ENCODE measurements around the gene PARP8.
A peak's percentile ranks its signal among the peaks of the same experiment; 100 is the strongest.
"Not testable (repeated sequence)": the region's sequence is repeated elsewhere in the genome, so short reads cannot be mapped to it uniquely, and the experiment has no call there.

The PARP8 gene

GRCh38 chr5:50667023-50667652, 701 bp downstream of the PARP8 start:
- TF ChIP-seq, protein P1, sequence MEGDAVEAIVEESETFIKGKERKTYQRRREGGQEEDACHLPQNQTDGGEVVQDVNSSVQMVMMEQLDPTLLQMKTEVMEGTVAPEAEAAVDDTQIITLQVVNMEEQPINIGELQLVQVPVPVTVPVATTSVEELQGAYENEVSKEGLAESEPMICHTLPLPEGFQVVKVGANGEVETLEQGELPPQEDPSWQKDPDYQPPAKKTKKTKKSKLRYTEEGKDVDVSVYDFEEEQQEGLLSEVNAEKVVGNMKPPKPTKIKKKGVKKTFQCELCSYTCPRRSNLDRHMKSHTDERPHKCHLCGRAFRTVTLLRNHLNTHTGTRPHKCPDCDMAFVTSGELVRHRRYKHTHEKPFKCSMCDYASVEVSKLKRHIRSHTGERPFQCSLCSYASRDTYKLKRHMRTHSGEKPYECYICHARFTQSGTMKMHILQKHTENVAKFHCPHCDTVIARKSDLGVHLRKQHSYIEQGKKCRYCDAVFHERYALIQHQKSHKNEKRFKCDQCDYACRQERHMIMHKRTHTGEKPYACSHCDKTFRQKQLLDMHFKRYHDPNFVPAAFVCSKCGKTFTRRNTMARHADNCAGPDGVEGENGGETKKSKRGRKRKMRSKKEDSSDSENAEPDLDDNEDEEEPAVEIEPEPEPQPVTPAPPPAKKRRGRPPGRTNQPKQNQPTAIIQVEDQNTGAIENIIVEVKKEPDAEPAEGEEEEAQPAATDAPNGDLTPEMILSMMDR (IDR thresholded peaks at IDR 0.05; ENCODE audit: extremely low read depth, insufficient read depth, missing control alignments) = no peak
- DNase-seq (ENCODE audit: low spot score) = peak; percentile 31
- in situ Hi-C loops (cut with MboI; ENCODE audit: low pct_unique_long_range_greater_than_20kb, low sequenced_read_pairs, unreplicated experiment) = loop anchor here (25.0 kb wide), 1 partner anchor 230 kb away; the partner anchor contains the start of gene EMB

- peak; percentile 78 for DNase-seq (ENCODE audit: low spot score)
- in situ Hi-C loops (cut with MboI; ENCODE audit: low pct_unique_long_range_greater_than_20kb, low sequenced_read_pairs, unreplicated experiment) = loop anchor here (25.0 kb wide), 1 partner anchor 231 kb away; the partner anchor contains the start of gene EMB
Measured at GRCh38 chr5:50667653-50668595, 1.5 kb downstream of the PARP8 start.

GRCh38 chr5:50668636-50669035, 2.2 kb downstream of the PARP8 start:
- in situ Hi-C loops (cut with MboI; ENCODE audit: low pct_unique_long_range_greater_than_20kb, low sequenced_read_pairs, unreplicated experiment) = loop anchor here (25.0 kb wide), 1 partner anchor 231 kb away; the partner anchor contains the start of gene EMB
- not testable (repeated sequence) for DNase-seq (ENCODE audit: low spot score)

More at GRCh38 chr5:50667653-50668595, 1.5 kb downstream of the PARP8 start:
- TF ChIP-seq, protein P1 (IDR thresholded peaks at IDR 0.05; ENCODE audit: extremely low read depth, insufficient read depth, missing control alignments) = peak; percentile 19

DNA sequence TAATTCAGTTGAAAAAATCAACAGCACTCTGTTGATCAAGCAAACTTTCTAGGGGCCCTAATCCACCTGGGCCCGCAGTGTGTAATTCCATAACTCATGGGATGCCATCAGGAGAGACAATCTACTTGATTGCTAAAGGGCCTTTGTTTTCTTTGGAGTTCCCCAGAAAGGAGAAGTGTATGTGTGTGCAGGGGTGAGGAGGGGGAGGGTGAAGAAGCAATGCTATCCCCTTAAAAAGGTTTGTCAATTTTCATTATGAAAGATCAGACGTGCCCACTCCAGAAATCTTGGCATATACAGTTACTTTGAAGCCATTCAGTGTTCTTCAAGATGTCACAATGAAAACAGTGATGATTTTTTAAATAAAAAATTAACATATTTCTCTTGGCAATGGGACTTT, 6.2 kb downstream of the PARP8 start:
- DNase-seq (ENCODE audit: low spot score) = no peak
- TF ChIP-seq, protein P1 (IDR thresholded peaks at IDR 0.05; ENCODE audit: extremely low read depth, insufficient read depth, missing control alignments) = no peak
- in situ Hi-C loops (cut with MboI; ENCODE audit: low pct_unique_long_range_greater_than_20kb, low sequenced_read_pairs, unreplicated experiment) = loop anchor here (25.0 kb wide), 1 partner anchor 235 kb away; the partner anchor contains the start of gene EMB

GRCh38 chr5:50673444-50673843, 7.0 kb downstream of the PARP8 start:
- in situ Hi-C loops (cut with MboI; ENCODE audit: low pct_unique_long_range_greater_than_20kb, low sequenced_read_pairs, unreplicated experiment) = loop anchor here (25.0 kb wide), 1 partner anchor 236 kb away; the partner anchor contains the start of gene EMB
- not testable (repeated sequence) for DNase-seq (ENCODE audit: low spot score)

- in situ Hi-C loops (cut with MboI; ENCODE audit: low pct_unique_long_range_greater_than_20kb, low sequenced_read_pairs, unreplicated experiment) = no loop called here
- TF ChIP-seq, protein P1 (IDR thresholded peaks at IDR 0.05; ENCODE audit: extremely low read depth, insufficient read depth, missing control alignments) = no peak
- DNase-seq (ENCODE audit: low spot score) = no peak
Measured at GRCh38 chr5:50675385-50675784, 8.9 kb downstream of the PARP8 start.

DNA sequence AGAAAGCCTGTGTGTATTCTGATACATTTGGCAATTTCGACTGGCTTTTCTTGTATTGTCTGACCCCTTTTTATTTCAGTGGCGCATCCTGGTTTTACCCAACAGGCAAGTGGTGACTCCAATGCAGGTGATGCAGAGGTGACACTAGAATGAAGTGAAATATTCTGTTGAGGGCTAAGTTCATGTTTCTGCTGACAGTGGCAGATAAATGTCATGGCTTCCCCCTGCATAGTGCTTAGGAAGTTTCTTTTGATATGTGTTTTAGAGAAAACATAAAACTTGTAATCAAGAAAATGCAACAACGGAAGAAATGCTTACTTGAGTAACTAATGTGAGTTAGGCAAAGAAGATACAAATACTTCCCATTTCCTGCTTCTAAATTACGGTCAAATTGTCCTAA, 13.1 kb downstream of the PARP8 start:
- in situ Hi-C loops (cut with MboI; ENCODE audit: low pct_unique_long_range_greater_than_20kb, low sequenced_read_pairs, unreplicated experiment); DNase-seq (ENCODE audit: low spot score): not testable (repeated sequence)

DNA sequence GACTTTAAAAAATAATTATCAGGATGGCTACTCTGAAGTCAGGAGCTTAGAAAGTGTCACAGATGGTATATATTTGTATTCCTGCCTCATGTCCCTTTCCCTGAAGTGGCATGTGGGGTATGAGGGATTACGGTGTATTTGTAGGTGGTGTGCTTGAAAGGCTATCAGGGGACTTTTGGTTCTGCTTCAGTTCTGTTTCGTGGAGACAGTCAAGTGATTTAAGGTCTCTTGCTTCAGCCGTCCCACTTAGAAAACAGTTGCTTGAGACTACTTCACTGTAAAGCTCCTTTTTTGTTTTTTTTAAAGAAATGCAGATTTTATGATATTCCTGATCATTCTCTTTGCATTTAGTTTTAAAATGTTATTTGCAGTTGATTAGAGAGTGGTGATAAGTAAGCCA, 18.3 kb downstream of the PARP8 start:
- no peak for DNase-seq (ENCODE audit: low spot score)
- in situ Hi-C loops (cut with MboI; ENCODE audit: low pct_unique_long_range_greater_than_20kb, low sequenced_read_pairs, unreplicated experiment) = no loop called here
- TF ChIP-seq, protein P1 (IDR thresholded peaks at IDR 0.05; ENCODE audit: extremely low read depth, insufficient read depth, missing control alignments) = no peak

Data from GM13977 (cell line).